Motor neuron (in vitro differentiated cells): ENCODE results near the gene NAP1L1. TPM values are rescaled to one million over a fixed set of nuclear protein-coding genes. Genes with fewer than 3 reads are reported as not detected.

ENCODE experiments used
- total RNA-seq, 8 experiments: library from RNA; unstranded; fragments of 300-600 nt; gene quantifications; 2 replicates each; pipeline versions ENCODE4 v1.2.3 to v1.2.4, GENCODE V29; 2022

The NAP1L1 gene
- total RNA-seq, 8 experiments from 2014 or later = 293 to 577 (median 414) TPM

Other genes with a start within 250 kb of the NAP1L1 start
- gene PHLDA1, start 52.9 kb downstream of the NAP1L1 start, total RNA-seq = 10 to 100 TPM in 6 of 8 experiments, 1 to 10 TPM in 2; 2.7 to 69.4 (median 16.5) TPM